ENCODE measurements around the gene HNRNPLL.
"Not testable (repeated sequence)": the region's sequence is repeated elsewhere in the genome, so short reads cannot be mapped to it uniquely, and the experiment has no call there.

Gene HNRNPLL

DNA sequence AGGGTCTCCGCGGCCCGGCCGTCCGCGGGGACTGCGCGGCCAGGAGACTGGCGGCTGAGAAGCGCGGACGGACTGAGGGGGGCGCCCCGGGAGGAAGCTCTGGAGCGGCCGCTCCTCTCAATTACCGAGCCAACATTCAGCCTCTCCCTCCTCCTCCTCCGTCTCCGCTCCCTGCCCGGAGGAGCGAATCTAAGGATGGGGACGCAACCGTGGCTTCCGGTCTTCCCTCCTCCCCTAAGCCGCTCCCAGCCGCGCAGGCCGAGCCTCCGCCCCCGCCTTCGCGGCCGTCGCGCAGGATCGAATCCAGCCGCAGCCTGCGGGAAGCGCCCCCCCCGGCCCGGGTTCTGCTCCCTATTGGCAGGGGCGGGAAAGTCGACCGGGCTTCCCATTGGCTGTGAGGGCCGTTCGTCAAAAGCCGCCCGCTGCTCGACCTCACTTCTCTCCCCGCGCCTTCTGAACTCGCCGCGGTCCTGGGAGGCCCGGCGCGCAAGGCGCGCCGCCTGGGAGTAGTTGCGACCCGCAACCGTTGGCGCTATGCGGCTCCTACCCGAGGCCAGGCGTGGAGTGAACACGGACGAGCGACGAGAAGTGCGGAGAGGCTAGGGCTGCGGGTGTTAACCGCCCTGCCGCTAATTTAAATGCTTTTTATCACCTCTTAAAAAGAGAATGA, at the start of gene HNRNPLL:
Gene HNRNPLL (minus strand): TSS at position 197 of the 670 bp plus-strand sequence. CDS start 302 bp downstream, outside the sequence.
- DNase-seq: peak; percentile 94

GRCh38 chr2:38650717-38651116, 48.0 kb upstream of the HNRNPLL start:
- DNase-seq: no peak

GRCh38 chr2:38650012-38650411, 47.3 kb upstream of the HNRNPLL start:
- no peak for DNase-seq

- DNase-seq: no peak
Measured at GRCh38 chr2:38649176-38649728, 46.5 kb upstream of the HNRNPLL start.

- DNase-seq: peak; percentile 38
Measured at GRCh38 chr2:38648107-38648761, 45.5 kb upstream of the HNRNPLL start.

DNA sequence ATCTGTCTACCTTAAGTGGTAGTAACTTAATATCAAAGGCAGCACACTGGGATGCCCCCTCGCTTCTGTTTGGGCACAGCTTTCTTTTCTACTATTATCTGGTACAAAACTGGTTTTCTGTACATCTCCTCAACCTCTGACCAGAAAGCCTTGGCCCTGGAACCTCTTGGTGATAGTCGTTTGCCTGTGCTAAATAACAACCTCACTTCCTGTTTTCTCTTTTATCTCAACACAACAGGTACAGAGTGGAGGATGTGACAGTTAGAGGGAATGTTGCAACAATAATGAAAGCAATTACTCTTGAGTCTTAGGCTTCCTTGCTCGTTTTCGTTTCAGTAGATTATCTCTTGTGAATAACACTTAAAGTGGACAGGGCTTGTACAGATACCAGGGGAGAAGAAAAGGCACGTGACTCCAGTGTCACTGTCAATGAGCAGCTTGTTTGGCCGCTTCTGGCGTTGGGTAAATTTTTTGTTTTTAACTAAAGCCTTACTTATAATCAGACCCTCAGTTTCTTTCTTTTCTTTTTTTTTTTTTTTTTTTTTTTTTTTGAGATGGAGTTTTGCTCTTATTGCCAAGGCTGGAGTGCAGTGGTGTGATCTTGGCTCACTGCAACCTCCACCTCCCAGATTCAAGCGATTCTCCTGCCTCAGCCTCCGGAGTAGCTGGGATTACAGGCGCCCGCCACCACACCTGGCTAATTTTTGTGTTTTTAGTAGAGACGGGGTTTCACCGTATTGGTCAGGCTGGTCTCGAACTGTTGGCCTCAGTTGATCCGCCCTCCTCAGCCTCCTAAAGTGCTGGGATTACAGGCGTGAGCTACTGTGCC, 41.2 kb upstream of the HNRNPLL start:
- DNase-seq: not testable (repeated sequence)

DNA sequence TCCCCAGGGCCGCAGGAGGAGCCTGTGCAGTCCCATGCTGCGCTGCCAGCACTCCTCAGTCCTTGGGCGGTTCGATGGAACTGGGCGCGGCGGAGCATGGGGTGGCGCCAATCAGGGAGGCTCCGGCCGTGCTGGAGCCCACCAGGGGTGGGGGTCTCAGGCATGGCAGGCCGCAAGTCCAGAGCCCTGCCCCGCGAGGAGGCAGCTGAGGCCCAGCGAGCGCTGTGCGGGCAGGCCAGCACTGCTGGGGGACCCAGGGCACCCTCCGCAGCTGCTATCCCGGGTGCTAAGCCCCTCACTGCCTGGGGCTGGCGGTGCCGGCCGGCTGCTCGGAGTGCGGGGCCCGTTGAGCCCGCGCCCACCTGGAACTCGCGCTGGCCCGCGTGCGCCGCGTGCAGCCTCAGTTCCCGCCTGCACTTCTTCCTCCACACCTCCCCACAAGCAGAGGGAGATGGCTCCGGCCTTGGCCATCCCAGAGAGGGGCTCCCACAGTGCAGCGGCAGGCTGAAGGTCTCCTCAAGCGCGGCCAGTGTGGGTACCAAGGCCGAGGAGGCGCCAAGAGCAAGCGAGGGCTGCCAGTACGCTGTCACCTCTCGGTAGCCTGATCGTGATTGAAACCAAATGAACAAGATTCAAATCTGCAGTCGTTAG, 40.4 kb upstream of the HNRNPLL start:
- DNase-seq: no peak

- not testable (repeated sequence) for DNase-seq
Measured at GRCh38 chr2:38642373-38643017, 39.8 kb upstream of the HNRNPLL start.

GRCh38 chr2:38636069-38636468, 33.3 kb upstream of the HNRNPLL start:
- DNase-seq: no peak

DNA sequence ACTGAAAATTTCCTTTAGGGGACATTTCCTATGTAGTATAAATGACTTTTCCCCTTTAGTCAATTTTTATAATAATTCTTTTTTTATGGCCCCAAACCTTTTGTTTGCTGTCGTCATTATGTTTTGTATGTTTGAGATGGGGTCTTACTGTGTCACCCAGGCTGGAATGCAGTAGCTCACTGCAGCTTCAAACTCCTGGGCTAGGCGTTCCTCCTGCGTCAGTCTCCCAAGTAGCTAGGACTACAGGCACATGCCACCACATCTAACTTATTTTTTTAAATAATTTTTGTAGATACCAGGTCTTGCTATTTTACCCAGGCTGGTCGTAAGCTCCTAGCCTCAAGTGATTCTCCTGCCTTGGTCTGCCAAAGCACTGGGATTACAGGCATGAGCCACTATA, 32.4 kb upstream of the HNRNPLL start:
- DNase-seq: no peak

- no peak for DNase-seq
Measured at GRCh38 chr2:38634684-38635083, 32.0 kb upstream of the HNRNPLL start.

DNA sequence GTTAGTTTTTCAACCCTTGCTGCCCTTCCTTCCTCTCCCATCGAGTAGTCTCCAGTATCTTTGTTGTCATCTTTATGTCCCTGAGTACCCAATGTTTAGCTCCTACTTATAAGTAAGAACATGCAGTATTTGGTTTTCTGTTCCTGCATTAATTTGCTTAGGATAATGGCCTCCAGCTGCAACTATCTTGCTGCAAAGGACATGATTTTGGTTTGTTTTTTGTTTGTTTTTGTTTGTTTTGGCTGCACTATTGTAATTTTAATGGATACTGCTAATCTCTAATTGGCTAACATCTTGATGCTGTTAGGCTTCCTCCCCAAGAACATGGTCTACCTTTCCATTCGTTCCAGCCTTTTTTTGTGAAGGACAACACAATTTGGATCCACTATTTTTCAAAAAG, 31.2 kb upstream of the HNRNPLL start:
- no peak for DNase-seq

GRCh38 chr2:38632980-38633379, 30.3 kb upstream of the HNRNPLL start:
- DNase-seq: no peak

GRCh38 chr2:38631976-38632375, 29.2 kb upstream of the HNRNPLL start:
- DNase-seq: no peak

GRCh38 chr2:38629684-38630083, 27.0 kb upstream of the HNRNPLL start:
- no peak for DNase-seq

DNA sequence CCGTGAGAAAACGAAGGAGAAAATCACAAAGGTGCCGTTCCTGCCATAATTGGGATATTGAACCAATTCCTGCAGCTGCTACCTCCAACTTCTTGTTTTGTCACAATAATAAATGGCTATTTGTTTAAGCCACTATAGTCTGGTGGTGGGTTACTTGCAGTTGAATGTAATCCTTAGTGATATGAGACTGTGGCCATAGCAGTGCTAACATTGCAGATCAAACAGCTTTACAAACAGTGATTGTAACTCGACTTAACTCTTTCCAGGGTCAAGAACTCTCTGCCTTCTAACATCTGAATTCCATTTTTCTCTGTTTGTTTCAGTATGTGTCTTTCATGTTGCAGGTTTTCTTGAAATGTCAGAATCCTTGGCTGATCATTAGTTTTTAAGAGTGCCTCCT, 24.7 kb upstream of the HNRNPLL start:
- DNase-seq: no peak

DNA sequence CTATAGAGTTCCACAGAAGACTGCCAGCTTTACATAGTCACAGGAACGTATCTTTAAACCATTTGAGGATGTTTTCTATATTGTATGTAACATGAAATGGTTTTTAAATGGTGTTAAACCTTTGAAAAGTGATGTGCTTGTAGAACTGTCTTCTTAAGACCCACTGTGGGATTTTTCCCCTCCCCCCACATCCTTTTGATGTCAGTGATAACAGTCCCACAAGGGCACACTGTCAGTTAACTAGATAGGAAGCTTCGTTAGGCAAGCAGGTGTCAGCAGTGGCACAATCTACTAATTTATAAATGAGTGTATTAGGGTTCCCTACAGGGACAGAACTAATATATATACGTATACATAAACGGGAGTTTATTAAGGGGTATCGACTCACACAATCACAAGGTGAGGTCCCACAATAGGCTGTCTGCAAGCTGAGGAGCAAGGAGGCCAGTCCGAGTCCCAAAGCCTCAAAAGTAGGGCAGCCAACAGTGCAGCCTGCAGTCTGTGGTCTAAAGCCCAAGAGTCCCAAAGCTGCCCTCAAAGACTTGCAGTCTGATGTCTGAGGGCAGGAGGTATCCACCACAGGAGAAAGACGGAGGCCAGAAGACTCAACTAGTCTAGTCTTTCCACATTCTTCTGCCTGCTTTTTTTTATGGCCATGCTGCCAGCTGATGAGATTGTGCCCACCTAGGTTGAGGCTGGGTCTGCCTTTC, 23.8 kb upstream of the HNRNPLL start:
- DNase-seq: no peak

DNA sequence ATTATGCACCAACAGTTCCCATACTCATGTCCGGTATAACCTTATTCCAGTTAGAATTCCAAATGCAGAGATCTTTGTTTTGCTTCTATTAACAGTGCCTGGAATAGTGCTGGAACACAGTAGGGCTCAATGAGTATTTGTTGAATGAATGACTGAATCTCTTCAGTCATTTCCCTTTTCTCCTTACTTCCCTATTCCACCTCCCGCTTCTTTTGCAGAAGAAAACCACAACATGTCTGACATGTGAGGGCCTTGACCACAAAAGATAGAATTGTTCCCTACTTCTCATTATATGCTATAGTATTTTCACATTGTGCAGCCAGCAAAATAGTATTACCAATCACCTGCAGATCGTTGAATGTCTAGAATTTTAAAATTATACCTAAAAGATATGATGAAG, 19.5 kb upstream of the HNRNPLL start:
- no peak for DNase-seq

GRCh38 chr2:38621018-38621417, 18.3 kb upstream of the HNRNPLL start:
- no peak for DNase-seq

- DNase-seq: peak; percentile 49
Measured at GRCh38 chr2:38620282-38620977, 17.7 kb upstream of the HNRNPLL start.
